A549 treated with RU486 at 1 μM for 4 hours (cell line): ENCODE measurements around the gene OR6P1. TPM values are rescaled to one million over a fixed set of nuclear protein-coding genes. Genes with fewer than 3 reads are reported as not detected.

Experiments
- total RNA-seq: library from RNA; stranded (reverse); fragments of 200-300 nt; extraction: Qiagen RNA extraction; gene quantifications from 5 replicates; pipeline ENCODE4 v1.2.3, GENCODE V29; 2022; ENCODE audit warnings: low read depth

Gene OR6P1
- not detected in 5 replicates for total RNA-seq

GRCh38 chr1:158570480-158570879 lies at the start of gene OR6P1:
Gene OR6P1, minus strand, starts transcription at chr1:158570580. Its CDS starts 6,976 bp downstream, at chr1:158563604.

GRCh38 chr1:158604968-158605367 lies 34.6 kb upstream of the OR6P1 start, which contains the start of gene OR10Z1:
Gene OR10Z1, plus strand, starts transcription at chr1:158605268. Its CDS starts 1,171 bp downstream, at chr1:158606439.

GRCh38 chr1:158579733-158580132 lies 9.4 kb upstream of the OR6P1 start, which contains the start of gene OR10X1:
Gene OR10X1, minus strand, starts transcription at chr1:158579899. Its CDS starts 0 bp downstream, at chr1:158579899.

GRCh38 chr1:158554352-158554751 lies 16.0 kb downstream of the OR6P1 start, which contains the start of gene OR6Y1:
Gene OR6Y1, minus strand, starts transcription at chr1:158554405. Its CDS starts 6,300 bp downstream, at chr1:158548105.

Other genes with a start within 250 kb of the OR6P1 start
- not detected in 5 replicates for gene CD1B, start 239.0 kb downstream of the OR6P1 start, total RNA-seq
- gene CD1E, start 216.7 kb downstream of the OR6P1 start, total RNA-seq, result not detected in 5 replicates
- gene OR10T2, start 171.1 kb downstream of the OR6P1 start, total RNA-seq, result not detected in 5 replicates
- gene OR10K2, start 144.3 kb downstream of the OR6P1 start, total RNA-seq, result not detected in 5 replicates
- gene OR10K1, start 108.7 kb downstream of the OR6P1 start, total RNA-seq, result not detected in 5 replicates
- not detected in 5 replicates for gene OR10R2, start 98.4 kb downstream of the OR6P1 start, total RNA-seq
- not detected in 5 replicates for gene OR6Y1, start 16.2 kb downstream of the OR6P1 start, total RNA-seq
- not detected in 5 replicates for gene OR10X1, start 9.3 kb upstream of the OR6P1 start, total RNA-seq
- not detected in 5 replicates for gene OR10Z1, start 34.7 kb upstream of the OR6P1 start, total RNA-seq
- gene SPTA1, start 116.1 kb upstream of the OR6P1 start, total RNA-seq, result not detected in 5 replicates
- gene OR6K2, start 130.1 kb upstream of the OR6P1 start, total RNA-seq, result not detected in 5 replicates
- not detected in 5 replicates for gene OR6K3, start 150.1 kb upstream of the OR6P1 start, total RNA-seq
- not detected in 5 replicates for gene OR6K6, start 184.1 kb upstream of the OR6P1 start, total RNA-seq
- not detected in 5 replicates for gene OR6N1, start 201.6 kb upstream of the OR6P1 start, total RNA-seq
- gene OR6N2, start 210.6 kb upstream of the OR6P1 start, total RNA-seq, result not detected in 5 replicates